ENCODE results near the gene LGALS16.
"Not testable (repeated sequence)": the region's sequence is repeated elsewhere in the genome, so short reads cannot be mapped to it uniquely, and the experiment has no call there.

LGALS16 gene

GRCh38 chr19:39655613-39656012 is at the start of gene LGALS16:
Gene LGALS16, plus strand, starts transcription at chr19:39655913. Its CDS starts 49 bp downstream, at chr19:39655962.
- no peak for TF ChIP-seq CTCF (IDR thresholded peaks at IDR 0.05; ENCODE audit: extremely low read depth, insufficient read depth, missing control alignments)
- in situ Hi-C loops (cut with MboI; ENCODE audit: low pct_unique_long_range_greater_than_20kb, low sequenced_read_pairs, unreplicated experiment), result no loop called here
- DNase-seq (ENCODE audit: low spot score), result no peak

GRCh38 chr19:39607021-39607420 is 48.7 kb upstream of the LGALS16 start:
- no peak for TF ChIP-seq CTCF (IDR thresholded peaks at IDR 0.05; ENCODE audit: extremely low read depth, insufficient read depth, missing control alignments)
- in situ Hi-C loops (cut with MboI; ENCODE audit: low pct_unique_long_range_greater_than_20kb, low sequenced_read_pairs, unreplicated experiment), result no loop called here
- no peak for DNase-seq (ENCODE audit: low spot score)

GRCh38 chr19:39607561-39607960 is 48.2 kb upstream of the LGALS16 start:
- in situ Hi-C loops (cut with MboI; ENCODE audit: low pct_unique_long_range_greater_than_20kb, low sequenced_read_pairs, unreplicated experiment), result no loop called here
- DNase-seq (ENCODE audit: low spot score), result no peak
- no peak for TF ChIP-seq CTCF (IDR thresholded peaks at IDR 0.05; ENCODE audit: extremely low read depth, insufficient read depth, missing control alignments)

GRCh38 chr19:39613597-39613996 is 42.1 kb upstream of the LGALS16 start:
- no peak for DNase-seq (ENCODE audit: low spot score)
- in situ Hi-C loops (cut with MboI; ENCODE audit: low pct_unique_long_range_greater_than_20kb, low sequenced_read_pairs, unreplicated experiment), result no loop called here
- TF ChIP-seq CTCF (IDR thresholded peaks at IDR 0.05; ENCODE audit: extremely low read depth, insufficient read depth, missing control alignments), result no peak

GRCh38 chr19:39617745-39618144 is 38.0 kb upstream of the LGALS16 start:
- in situ Hi-C loops (cut with MboI; ENCODE audit: low pct_unique_long_range_greater_than_20kb, low sequenced_read_pairs, unreplicated experiment), result no loop called here
- no peak for DNase-seq (ENCODE audit: low spot score)

GRCh38 chr19:39623946-39624345 is 31.8 kb upstream of the LGALS16 start:
- no peak for TF ChIP-seq CTCF (IDR thresholded peaks at IDR 0.05; ENCODE audit: extremely low read depth, insufficient read depth, missing control alignments)
- in situ Hi-C loops (cut with MboI; ENCODE audit: low pct_unique_long_range_greater_than_20kb, low sequenced_read_pairs, unreplicated experiment), result no loop called here
- DNase-seq (ENCODE audit: low spot score), result no peak

More at GRCh38 chr19:39617745-39618144, 38.0 kb upstream of the LGALS16 start:
- TF ChIP-seq CTCF (IDR thresholded peaks at IDR 0.05; ENCODE audit: extremely low read depth, insufficient read depth, missing control alignments), result no peak

- in situ Hi-C loops (cut with MboI; ENCODE audit: low pct_unique_long_range_greater_than_20kb, low sequenced_read_pairs, unreplicated experiment), result not testable (repeated sequence)
- peak; percentile 15 for DNase-seq (ENCODE audit: low spot score)
- peak; percentile 47 for TF ChIP-seq CTCF (IDR thresholded peaks at IDR 0.05; ENCODE audit: extremely low read depth, insufficient read depth, missing control alignments)
Measured at GRCh38 chr19:39627631-39628030, 28.1 kb upstream of the LGALS16 start.

All from GM13977 (cell line).